ENCODE results near the gene ENHO.

The ENHO gene

GRCh38 chr9:34550681-34551270 is 28.0 kb upstream of the ENHO start:
- TF ChIP-seq CTCF (IDR thresholded peaks at IDR 0.05; ENCODE audit: extremely low read depth, missing control alignments) = no peak

GRCh38 chr9:34550016-34550680 is 27.4 kb upstream of the ENHO start:
- TF ChIP-seq CTCF (IDR thresholded peaks at IDR 0.05; ENCODE audit: extremely low read depth, missing control alignments) = no peak
- DNase-seq (ENCODE audit: low spot score) = no peak

More at GRCh38 chr9:34550681-34551270, 28.0 kb upstream of the ENHO start:
- no peak for DNase-seq (ENCODE audit: low spot score)

- no peak for DNase-seq (ENCODE audit: low spot score)
These were observed 26.6 kb upstream of the ENHO start for GRCh38 chr9:34549407-34549732.

GRCh38 chr9:34547960-34548611 is 25.3 kb upstream of the ENHO start:
- peak; percentile 72 for DNase-seq (ENCODE audit: low spot score)
- peak; percentile 87 for TF ChIP-seq CTCF (IDR thresholded peaks at IDR 0.05; ENCODE audit: extremely low read depth, missing control alignments)

More at GRCh38 chr9:34549407-34549732, 26.6 kb upstream of the ENHO start:
- no peak for TF ChIP-seq CTCF (IDR thresholded peaks at IDR 0.05; ENCODE audit: extremely low read depth, missing control alignments)

GRCh38 chr9:34546834-34547827 is 24.3 kb upstream of the ENHO start:
- TF ChIP-seq CTCF (IDR thresholded peaks at IDR 0.05; ENCODE audit: extremely low read depth, missing control alignments) = peak; percentile 35
- DNase-seq (ENCODE audit: low spot score) = no peak

- no peak for DNase-seq (ENCODE audit: low spot score)
- TF ChIP-seq CTCF (IDR thresholded peaks at IDR 0.05; ENCODE audit: extremely low read depth, missing control alignments) = no peak
These were observed 23.5 kb upstream of the ENHO start for GRCh38 chr9:34546102-34546833.

All from GM20000 (cell line).